Stimulated activated CD8-positive, alpha-beta memory T cell treated with anti-CD3 and anti-CD28 coated beads, Interleukin-15, amount 100 ng/mL, for 4 hours (primary cell): ENCODE measurements around the gene TMEM109.

Source experiments
- DNase-seq, 2 donors: peaks; one replicate each; pipeline ENCODE4 v3.0.0-alpha.2; 2020; ENCODE audit warnings: low read depth in 2 of 2

TMEM109 gene

DNA sequence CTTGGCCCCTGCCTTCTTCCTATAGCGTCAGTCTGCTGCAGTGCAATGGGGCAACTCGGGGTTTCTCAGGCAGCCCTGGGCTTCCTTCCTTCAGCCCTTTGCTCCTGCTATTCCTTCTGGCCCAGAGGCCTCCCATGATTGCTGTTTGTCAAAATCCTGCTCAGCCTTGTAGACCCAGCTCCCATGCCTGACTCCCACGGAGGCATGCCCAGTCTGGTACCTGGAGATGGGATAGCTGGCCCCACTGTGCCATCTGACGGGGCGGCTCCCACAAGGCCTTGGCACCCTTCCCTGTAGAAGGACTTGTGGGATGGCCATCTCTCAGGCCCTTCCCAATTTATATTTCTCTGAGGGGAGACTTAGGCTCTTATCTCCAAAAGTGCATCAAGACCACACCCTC lies 56.9 kb downstream of the TMEM109 start:
- DNase-seq: no peak

DNA sequence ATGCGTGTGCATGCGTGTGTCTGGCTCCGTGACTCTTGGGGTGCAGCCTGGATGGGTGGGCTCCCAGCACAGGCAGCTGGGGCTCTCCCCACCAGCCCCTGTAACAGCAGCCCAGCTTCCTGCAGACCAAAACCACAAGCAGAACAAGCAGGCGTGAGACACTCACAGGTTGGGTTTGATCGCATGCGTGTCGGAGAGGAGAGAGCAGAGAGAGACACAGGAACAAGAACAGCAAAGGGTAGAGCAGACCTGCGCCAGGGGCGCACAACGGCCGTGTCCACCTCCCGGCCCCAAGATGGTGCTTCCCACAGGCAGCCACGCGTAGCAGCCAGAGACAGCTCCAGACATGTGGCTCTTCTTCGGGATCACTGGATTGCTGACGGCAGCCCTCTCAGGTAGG lies 57.6 kb downstream of the TMEM109 start, which contains the start of gene CD6:
Gene CD6, plus strand, starts transcription at position 161 of the 400 bp plus-strand sequence. Its CDS starts 186 bp downstream, at position 347.
- DNase-seq: peak in 1 of 2 donors; percentile 48

DNA sequence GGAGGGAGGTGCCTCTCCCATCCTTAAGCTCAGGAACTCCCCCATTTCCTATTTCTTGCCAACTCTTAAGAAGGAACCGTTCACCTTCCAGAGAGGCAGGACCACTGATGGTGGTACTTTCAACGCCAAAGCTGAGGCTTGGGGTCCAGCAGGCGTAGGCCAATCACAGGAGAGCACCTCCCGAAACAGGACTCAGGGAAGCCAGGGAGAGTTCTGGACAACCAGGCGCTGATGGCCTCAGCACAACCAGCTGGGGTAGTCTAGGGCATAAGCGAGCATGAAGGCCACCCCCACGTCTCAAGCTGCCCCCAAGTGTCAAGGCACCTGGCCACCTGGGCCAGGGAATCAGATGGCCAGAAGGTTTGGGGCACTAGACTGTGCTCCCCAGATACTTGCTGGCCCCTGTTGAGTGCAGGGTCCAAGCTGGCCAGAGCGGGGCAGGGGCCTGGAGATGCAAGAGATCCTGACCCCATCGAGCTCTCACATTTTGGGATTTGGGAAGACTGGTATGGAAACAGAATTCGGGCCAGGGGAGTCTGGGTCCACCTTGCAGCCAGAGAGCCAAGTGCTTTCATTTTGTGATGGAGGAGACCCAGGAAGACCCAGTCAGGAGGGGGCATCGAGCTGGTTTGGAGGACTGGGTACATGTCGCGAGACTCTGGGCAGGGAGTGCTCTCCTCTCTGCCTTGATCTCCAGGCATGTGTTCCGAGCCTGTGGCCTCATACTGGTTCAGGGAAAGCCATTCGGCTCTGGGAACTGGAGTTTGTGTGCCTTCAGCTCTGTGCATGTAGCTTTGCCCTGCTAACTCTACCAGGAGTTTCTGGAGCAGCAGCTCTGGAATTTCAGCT lies 58.4 kb downstream of the TMEM109 start:
- DNase-seq: no peak
